HepG2 (cell line): ENCODE data around the gene ZNF189. TPM values are rescaled to one million over a fixed set of nuclear protein-coding genes. Genes with fewer than 3 reads are reported as not detected.
A peak's percentile ranks its signal among the peaks of the same experiment; 100 is the strongest.

Experiments used
- AGO1 ChIP-seq: fragments of 200-400 bp; formaldehyde crosslinking; IDR thresholded peaks from 2 replicates; pipeline ENCODE4 v1.6.1; 2017; ENCODE audit warnings: mild to moderate bottlenecking, low read depth, low read length, moderate library complexity; ENCODE audit not compliant: poor library complexity, severe bottlenecking
- ARNT ChIP-seq: fragments of 450-650 bp; IDR thresholded peaks from 2 replicates; pipeline ENCODE4 v1.6.1; 2017
- ATF1 ChIP-seq: IDR thresholded peaks from 2 replicates; pipeline ENCODE4 v1.6.1; 2016; ENCODE audit warnings: mild to moderate bottlenecking, control low read depth
- ATF5 ChIP-seq: sonication (generic); formaldehyde crosslinking; IDR thresholded peaks from 2 replicates; pipeline ENCODE4 v1.4.0; 2020; ENCODE audit warnings: mild to moderate bottlenecking, low read depth, missing genetic modification reagents
- ATF7 ChIP-seq, 2 experiments: fragments of 450-650 bp in 1 of 2; sonication (generic) in 1 of 2; formaldehyde crosslinking in 1 of 2; IDR thresholded peaks; 2 replicates each; pipeline versions ENCODE4 v1.4.0 to v1.6.1; 2016 to 2020; ENCODE audit warnings: antibody characterized with exemption in 1 of 2, mild to moderate bottlenecking in 1 of 2, missing genetic modification reagents in 1 of 2
- DR1 ChIP-seq: sonication (generic); formaldehyde crosslinking; IDR thresholded peaks from 2 replicates; pipeline ENCODE4 v1.8.0; 2021; ENCODE audit warnings: mild to moderate bottlenecking, missing genetic modification reagents, inconsistent platforms
- FOXK1 ChIP-seq: sonication (generic); formaldehyde crosslinking; IDR thresholded peaks from 2 replicates; pipeline ENCODE4 v1.4.0; 2020; ENCODE audit warnings: low read depth, missing genetic modification reagents, borderline replicate concordance
- GATAD1 ChIP-seq: IDR thresholded peaks from 2 replicates; pipeline ENCODE4 v1.6.1; 2016; ENCODE audit warnings: missing genetic modification reagents, missing compliant biosample characterization
- GRHL1 ChIP-seq: sonication (generic); formaldehyde crosslinking; conservative IDR thresholded peaks from 2 replicates; pipeline ENCODE4 v1.8.0; 2022; ENCODE audit warnings: missing genetic modification reagents
- HHEX ChIP-seq: IDR thresholded peaks from 2 replicates; pipeline ENCODE4 v1.6.1; 2016; ENCODE audit warnings: control low read depth
- MAFF ChIP-seq: IDR thresholded peaks from 2 replicates; pipeline ENCODE4 v1.6.1; 2011; ENCODE audit warnings: low read depth, low read length, improper control_type of control experiment
- MAZ ChIP-seq, 2 experiments: sonication (generic) in 1 of 2; formaldehyde crosslinking in 1 of 2; IDR thresholded peaks; 2 replicates each; pipeline versions ENCODE4 v1.5.0 to v1.6.1; 2012 to 2020; ENCODE audit warnings: low read depth in 2 of 2, mild to moderate bottlenecking in 2 of 2, borderline replicate concordance in 1 of 2, improper control_type of control experiment in 1 of 2, low read length in 1 of 2, missing genetic modification reagents in 1 of 2, moderate library complexity in 1 of 2
- NR2C2 ChIP-seq: sonication (generic); formaldehyde crosslinking; IDR thresholded peaks from 2 replicates; pipeline ENCODE4 v1.4.0; 2020; ENCODE audit warnings: missing genetic modification reagents, mild to moderate bottlenecking, moderate library complexity, borderline replicate concordance
- PAWR ChIP-seq: sonication (generic); formaldehyde crosslinking; IDR thresholded peaks from 2 replicates; pipeline ENCODE4 v1.4.0; 2020; ENCODE audit warnings: missing genetic modification reagents, mild to moderate bottlenecking, borderline replicate concordance
- RFXAP ChIP-seq: sonication (generic); formaldehyde crosslinking; IDR thresholded peaks from 2 replicates; pipeline ENCODE4 v1.4.0; 2020; ENCODE audit warnings: missing genetic modification reagents, borderline replicate concordance
- RNF219 ChIP-seq: sonication (generic); formaldehyde crosslinking; IDR thresholded peaks from 2 replicates; pipeline ENCODE4 v1.5.0; 2020; ENCODE audit warnings: mild to moderate bottlenecking, missing genetic modification reagents
- SAFB2 ChIP-seq: sonication (generic); formaldehyde crosslinking; IDR thresholded peaks from 2 replicates; pipeline ENCODE4 v1.5.1; 2020; ENCODE audit warnings: missing genetic modification reagents, low read depth, mild to moderate bottlenecking, borderline replicate concordance
- TAF1 ChIP-seq: sonication (generic); formaldehyde crosslinking; IDR thresholded peaks from 2 replicates; pipeline ENCODE4 v1.4.0; 2020; ENCODE audit warnings: missing genetic modification reagents
- ZNF180 ChIP-seq: sonication (generic); formaldehyde crosslinking; IDR thresholded peaks from 2 replicates; pipeline ENCODE4 v1.4.0; 2020; ENCODE audit warnings: low read depth, missing genetic modification reagents, borderline replicate concordance
- ZNF616 ChIP-seq: sonication (generic); formaldehyde crosslinking; IDR thresholded peaks from 2 replicates; pipeline ENCODE4 v1.5.0; 2020; ENCODE audit warnings: low read depth, mild to moderate bottlenecking, missing genetic modification reagents
- ZNF841 ChIP-seq: sonication (generic); formaldehyde crosslinking; IDR thresholded peaks from 2 replicates; pipeline ENCODE4 v1.8.1; 2023; ENCODE audit warnings: missing genetic modification reagents, borderline replicate concordance
- polyA plus RNA-seq, 8 experiments: library from polyadenylated mRNA; depleted of rRNA in 3 of 8; stranded (reverse) in 7 of 8; unstranded in 1 of 8; fragments of >200 nt; fragmentation: Illumina TruSeq in 4 of 8; extraction: Trizol in 4 of 8; gene quantifications; 2 replicates each; pipeline versions ENCODE4 v1.2.1 to v1.2.3, GENCODE V29; 2011 to 2016; ENCODE audit warnings: low read depth in 4 of 8, missing spikeins in 1 of 8, mixed read lengths in 1 of 8; ENCODE audit not compliant: insufficient read depth in 1 of 8
- total RNA-seq, 5 experiments: library from RNA; depleted of rRNA; stranded (reverse); fragments of >200 nt; fragmentation: Illumina TruSeq; extraction: Trizol; gene quantifications; 2 replicates each; pipeline ENCODE4 v1.2.3, GENCODE V29; 2016; ENCODE audit warnings: low read depth in 1 of 5
- TF ChIP-seq, protein P1 (sequence below): sonication (generic); formaldehyde crosslinking; IDR thresholded peaks from 2 replicates; pipeline ENCODE4 v1.5.0; 2020; ENCODE audit warnings: mild to moderate bottlenecking, missing genetic modification reagents

ZNF189 gene
- total and polyA plus RNA-seq, 2 of the 13 experiments (the other 11 are each of a cell fraction or from before 2014, with no cell fraction given) = 8.4 to 50.0 TPM

GRCh38 chr9:101445353-101446029 is 46.8 kb downstream of the ZNF189 start (continued):
- TF ChIP-seq ZNF841 (CRISPR knock-in tag) (no peak), TAF1 (CRISPR knock-in tag) (0 out of 2 replicates have a peak, but pooled peaks have one; percentile 41), ZNF616 (CRISPR knock-in tag) (no peak), ATF1 (CRISPR knock-in tag) (peak; percentile 73), HHEX (CRISPR knock-in tag) (no peak), DR1 (CRISPR knock-in tag) (no peak), MAZ (IDR thresholded peaks at IDR 0.05; ENCODE audit: borderline replicate concordance, low read depth, low read length) (no peak), MAZ (CRISPR knock-in tag; IDR thresholded peaks at IDR 0.05; ENCODE audit: low read depth) (no peak), NR2C2 (CRISPR knock-in tag) (peak; percentile 36; the same call in 1 of the 2 replicates), RFXAP (CRISPR knock-in tag) (0 out of 2 replicates have a peak, but pooled peaks have one; percentile 25), GATAD1 (CRISPR knock-in tag) (peak; percentile 10; the same call in 1 of the 2 replicates), ATF7 (IDR thresholded peaks at IDR 0.05) (peak; percentile 85), ATF7 (CRISPR knock-in tag; IDR thresholded peaks at IDR 0.05) (no peak), GRHL1 (no peak), FOXK1 (CRISPR knock-in tag) (0 out of 2 replicates have a peak, but pooled peaks have one; percentile 4), AGO1 (no peak), SAFB2 (CRISPR knock-in tag) (no peak), ATF5 (CRISPR knock-in tag) (no peak), ZNF180 (CRISPR knock-in tag) (no peak), MAFF (0 out of 2 replicates have a peak, but pooled peaks have one; percentile 2), RNF219 (CRISPR knock-in tag) (no peak), ARNT (no peak), PAWR (CRISPR knock-in tag) (no peak)
- TF ChIP-seq, protein P1, sequence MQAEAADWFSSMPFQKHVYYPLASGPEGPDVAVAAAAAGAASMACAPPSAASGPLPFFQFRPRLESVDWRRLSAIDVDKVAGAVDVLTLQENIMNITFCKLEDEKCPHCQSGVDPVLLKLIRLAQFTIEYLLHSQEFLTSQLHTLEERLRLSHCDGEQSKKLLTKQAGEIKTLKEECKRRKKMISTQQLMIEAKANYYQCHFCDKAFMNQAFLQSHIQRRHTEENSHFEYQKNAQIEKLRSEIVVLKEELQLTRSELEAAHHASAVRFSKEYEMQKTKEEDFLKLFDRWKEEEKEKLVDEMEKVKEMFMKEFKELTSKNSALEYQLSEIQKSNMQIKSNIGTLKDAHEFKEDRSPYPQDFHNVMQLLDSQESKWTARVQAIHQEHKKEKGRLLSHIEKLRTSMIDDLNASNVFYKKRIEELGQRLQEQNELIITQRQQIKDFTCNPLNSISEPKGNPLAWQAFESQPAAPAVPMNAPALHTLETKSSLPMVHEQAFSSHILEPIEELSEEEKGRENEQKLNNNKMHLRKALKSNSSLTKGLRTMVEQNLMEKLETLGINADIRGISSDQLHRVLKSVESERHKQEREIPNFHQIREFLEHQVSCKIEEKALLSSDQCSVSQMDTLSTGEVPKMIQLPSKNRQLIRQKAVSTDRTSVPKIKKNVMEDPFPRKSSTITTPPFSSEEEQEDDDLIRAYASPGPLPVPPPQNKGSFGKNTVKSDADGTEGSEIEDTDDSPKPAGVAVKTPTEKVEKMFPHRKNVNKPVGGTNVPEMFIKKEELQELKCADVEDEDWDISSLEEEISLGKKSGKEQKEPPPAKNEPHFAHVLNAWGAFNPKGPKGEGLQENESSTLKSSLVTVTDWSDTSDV (CRISPR knock-in tag) = no peak
